ENCODE measurements around the gene WNT3. TPM values are rescaled to one million over a fixed set of nuclear protein-coding genes. Genes with fewer than 3 reads are reported as not detected.
"Not testable (repeated sequence)": the region's sequence is repeated elsewhere in the genome, so short reads cannot be mapped to it uniquely, and the experiment has no call there.

WNT3 gene
- total RNA-seq, 2 donors from 2014 or later, result 19.9 to 21.8 TPM

DNA sequence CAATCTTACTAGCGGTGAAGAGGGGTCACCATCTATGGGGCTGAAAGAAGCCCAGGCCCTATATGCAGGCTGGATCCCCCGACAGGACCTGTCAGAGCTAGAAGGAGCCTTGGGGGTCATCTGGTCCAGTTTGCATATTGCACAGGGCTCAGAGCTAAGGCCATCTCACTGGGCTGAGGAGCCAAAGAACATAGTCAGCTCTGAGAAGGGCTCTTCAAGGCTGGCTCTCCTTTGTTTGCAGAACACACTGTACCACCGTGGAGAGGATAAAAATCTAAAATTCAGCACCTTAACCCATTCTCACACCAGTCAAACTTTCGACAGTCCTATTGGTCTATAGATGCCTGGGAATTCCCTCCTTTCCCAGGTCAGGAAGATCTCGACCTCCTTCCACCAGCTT lies 24.2 kb downstream of the WNT3 start:
- Mint-ChIP-seq H3K36me3 (ENCODE audit: low read depth) (peaks cover 4% of the 10 kb centered on the region), H3K27ac (no peak overlapping the region), H3K4me3 (no peak overlapping the region), H3K27me3 (ENCODE audit: insufficient read depth) (peaks cover 2% of the 10 kb centered on the region), H3K9me3 (peaks cover 10% of the 10 kb centered on the region), H3K4me1 (peaks cover 35% of the 10 kb centered on the region)
- Histone ChIP-seq H3K4me3 (ENCODE audit: low read length) (no peak overlapping the region), H3K9me3 (ENCODE audit: control insufficient read depth, low read length) (no peaks in the 10 kb centered on the region), H3K36me3 (ENCODE audit: control insufficient read depth, insufficient read depth, low read length) (no peaks in the 10 kb centered on the region), H3K27ac (ENCODE audit: low read depth, low read length) (no peak overlapping the region), H3K9ac (ENCODE audit: extremely low read depth, low read length, poor library complexity, severe bottlenecking) (no peak overlapping the region), H3K27me3 (ENCODE audit: control insufficient read depth, insufficient read depth, low read length, poor library complexity, severe bottlenecking) (no peaks in the 10 kb centered on the region), H3K4me1 (ENCODE audit: control insufficient read depth, insufficient read depth, low read length) (no peaks in the 10 kb centered on the region)
- TF ChIP-seq, protein P1, sequence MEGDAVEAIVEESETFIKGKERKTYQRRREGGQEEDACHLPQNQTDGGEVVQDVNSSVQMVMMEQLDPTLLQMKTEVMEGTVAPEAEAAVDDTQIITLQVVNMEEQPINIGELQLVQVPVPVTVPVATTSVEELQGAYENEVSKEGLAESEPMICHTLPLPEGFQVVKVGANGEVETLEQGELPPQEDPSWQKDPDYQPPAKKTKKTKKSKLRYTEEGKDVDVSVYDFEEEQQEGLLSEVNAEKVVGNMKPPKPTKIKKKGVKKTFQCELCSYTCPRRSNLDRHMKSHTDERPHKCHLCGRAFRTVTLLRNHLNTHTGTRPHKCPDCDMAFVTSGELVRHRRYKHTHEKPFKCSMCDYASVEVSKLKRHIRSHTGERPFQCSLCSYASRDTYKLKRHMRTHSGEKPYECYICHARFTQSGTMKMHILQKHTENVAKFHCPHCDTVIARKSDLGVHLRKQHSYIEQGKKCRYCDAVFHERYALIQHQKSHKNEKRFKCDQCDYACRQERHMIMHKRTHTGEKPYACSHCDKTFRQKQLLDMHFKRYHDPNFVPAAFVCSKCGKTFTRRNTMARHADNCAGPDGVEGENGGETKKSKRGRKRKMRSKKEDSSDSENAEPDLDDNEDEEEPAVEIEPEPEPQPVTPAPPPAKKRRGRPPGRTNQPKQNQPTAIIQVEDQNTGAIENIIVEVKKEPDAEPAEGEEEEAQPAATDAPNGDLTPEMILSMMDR (conservative IDR thresholded peaks at IDR 0.05), result no peak
- 94 to 95% methylated on average over 5 of the region's 5 CpGs for WGBS, 2 experiments (ENCODE audit: insufficient coverage in 1 of 2, insufficient read length in 1 of 2)
- DNase-seq, result no peak

DNA sequence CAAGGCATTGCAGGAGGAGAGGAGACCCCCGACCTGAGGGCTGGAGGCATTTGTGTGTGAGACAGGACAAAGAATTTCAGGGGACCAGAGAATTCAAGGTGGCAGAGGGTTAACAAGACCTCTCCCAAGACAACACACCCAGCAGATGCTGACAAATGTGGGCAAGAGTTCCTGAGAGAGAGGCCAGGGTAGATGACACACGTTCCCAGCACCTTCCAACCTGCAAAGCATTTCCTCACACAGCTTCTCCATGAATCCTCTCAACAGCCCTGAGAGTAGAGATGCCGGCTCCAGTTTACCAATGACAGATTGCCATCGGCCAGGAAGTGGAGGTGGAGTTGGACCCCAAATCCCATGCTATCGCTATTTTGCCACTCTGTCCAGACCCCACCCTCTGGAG lies 25.0 kb downstream of the WNT3 start:
- Histone ChIP-seq H3K4me3 (ENCODE audit: low read length) (no peak overlapping the region), H3K4me1 (ENCODE audit: control insufficient read depth, insufficient read depth, low read length) (no peaks in the 10 kb centered on the region), H3K27me3 (ENCODE audit: control insufficient read depth, insufficient read depth, low read length, poor library complexity, severe bottlenecking) (no peaks in the 10 kb centered on the region), H3K9me3 (ENCODE audit: control insufficient read depth, low read length) (no peaks in the 10 kb centered on the region), H3K9ac (ENCODE audit: extremely low read depth, low read length, poor library complexity, severe bottlenecking) (no peak overlapping the region), H3K36me3 (ENCODE audit: control insufficient read depth, insufficient read depth, low read length) (no peaks in the 10 kb centered on the region), H3K27ac (ENCODE audit: low read depth, low read length) (no peak overlapping the region)
- Mint-ChIP-seq H3K36me3 (ENCODE audit: low read depth) (peaks cover 4% of the 10 kb centered on the region), H3K27ac (peak overlapping the region; percentile 35), H3K27me3 (ENCODE audit: insufficient read depth) (peaks cover 2% of the 10 kb centered on the region), H3K9me3 (peaks cover 14% of the 10 kb centered on the region), H3K4me3 (no peak overlapping the region), H3K4me1 (peaks cover 37% of the 10 kb centered on the region)
- DNase-seq, result no peak
- TF ChIP-seq, protein P1 (conservative IDR thresholded peaks at IDR 0.05), result no peak
- WGBS, 2 experiments (ENCODE audit: insufficient coverage in 1 of 2, insufficient read length in 1 of 2), result 94% methylated on average over 3 to 5 of the region's 5 CpGs

DNA sequence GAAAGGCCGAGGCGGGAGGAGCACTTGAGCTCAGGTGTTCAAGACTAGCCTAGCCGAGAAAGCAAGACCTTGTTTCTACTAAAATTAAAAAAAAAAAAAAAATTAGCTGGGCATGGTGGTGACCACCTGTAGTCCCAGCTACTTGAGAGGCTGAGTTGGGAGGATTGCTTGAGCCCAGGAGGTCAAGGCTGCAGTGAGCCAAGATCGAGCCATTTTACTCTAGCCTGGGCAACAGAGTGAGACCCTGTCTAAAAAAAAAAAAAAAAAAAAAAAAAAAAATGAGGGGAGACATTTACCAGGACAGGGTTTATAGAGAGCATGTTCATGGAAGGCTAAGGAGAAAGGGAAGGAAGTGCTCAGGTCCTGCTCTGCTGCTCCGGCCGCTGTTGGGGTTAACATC lies 25.5 kb downstream of the WNT3 start:
- H3K27me3 ChIP-seq (ENCODE audit: control insufficient read depth, insufficient read depth, low read length, poor library complexity, severe bottlenecking); H3K27me3 Mint-ChIP-seq (ENCODE audit: insufficient read depth); DNase-seq; H3K4me1 ChIP-seq (ENCODE audit: control insufficient read depth, insufficient read depth, low read length); H3K27ac ChIP-seq (ENCODE audit: low read depth, low read length); H3K9me3 ChIP-seq (ENCODE audit: control insufficient read depth, low read length); H3K36me3 Mint-ChIP-seq (ENCODE audit: low read depth); H3K9ac ChIP-seq (ENCODE audit: extremely low read depth, low read length, poor library complexity, severe bottlenecking); H3K36me3 ChIP-seq (ENCODE audit: control insufficient read depth, insufficient read depth, low read length); H3K4me3 ChIP-seq (ENCODE audit: low read length); H3K4me3 Mint-ChIP-seq; H3K27ac Mint-ChIP-seq: not testable (repeated sequence)
- Mint-ChIP-seq H3K4me1 (peaks cover 42% of the 10 kb centered on the region), H3K9me3 (peaks cover 14% of the 10 kb centered on the region)
- 96 to 100% methylated on average over 4 to 6 of the region's 6 CpGs for WGBS, 2 experiments (ENCODE audit: insufficient coverage in 1 of 2, insufficient read length in 1 of 2)

DNA sequence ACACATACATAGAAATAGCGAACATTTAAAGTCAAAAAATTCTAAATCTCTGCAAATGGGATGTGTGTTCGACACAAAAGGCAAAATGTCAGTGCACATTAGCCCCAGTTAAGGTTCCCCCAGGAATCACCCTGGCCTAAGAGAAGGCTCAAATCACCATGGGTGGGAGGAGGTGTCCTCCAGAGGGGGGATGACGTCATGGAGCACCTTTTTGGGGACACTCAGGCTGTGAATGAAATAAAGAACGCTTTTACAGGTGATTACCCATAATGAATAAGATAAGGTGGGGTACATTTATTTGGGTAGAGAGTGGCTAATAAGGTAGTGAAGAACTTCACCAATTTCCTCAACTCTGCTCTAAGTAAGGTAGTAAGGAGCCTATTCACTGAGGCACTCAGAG lies 26.4 kb downstream of the WNT3 start:
- H3K4me1 Mint-ChIP-seq, result peaks cover 40% of the 10 kb centered on the region
- WGBS, 2 experiments (ENCODE audit: insufficient coverage in 1 of 2, insufficient read length in 1 of 2), result 89% methylated on average over 4 of the region's 4 CpGs
- peaks cover 14% of the 10 kb centered on the region for H3K9me3 Mint-ChIP-seq
- H3K9ac ChIP-seq (ENCODE audit: extremely low read depth, low read length, poor library complexity, severe bottlenecking), result no peak overlapping the region
- no peaks in the 10 kb centered on the region for H3K9me3 ChIP-seq (ENCODE audit: control insufficient read depth, low read length)
- no peak for DNase-seq
- H3K27me3 Mint-ChIP-seq (ENCODE audit: insufficient read depth), result peaks cover 2% of the 10 kb centered on the region
- no peak overlapping the region for H3K27ac ChIP-seq (ENCODE audit: low read depth, low read length)
- TF ChIP-seq, protein P1 (conservative IDR thresholded peaks at IDR 0.05), result no peak
- H3K27ac Mint-ChIP-seq, result no peak overlapping the region
- H3K4me3 Mint-ChIP-seq, result no peak overlapping the region
- H3K27me3 ChIP-seq (ENCODE audit: control insufficient read depth, insufficient read depth, low read length, poor library complexity, severe bottlenecking), result no peaks in the 10 kb centered on the region
- no peaks in the 10 kb centered on the region for H3K4me1 ChIP-seq (ENCODE audit: control insufficient read depth, insufficient read depth, low read length)
- no peak overlapping the region for H3K4me3 ChIP-seq (ENCODE audit: low read length)
- peaks cover 4% of the 10 kb centered on the region for H3K36me3 Mint-ChIP-seq (ENCODE audit: low read depth)
- no peaks in the 10 kb centered on the region for H3K36me3 ChIP-seq (ENCODE audit: control insufficient read depth, insufficient read depth, low read length)
